NCI-H748 treated with DMSO at 0.1 percent for 48 hours (cell line): ENCODE results near the gene GLI3.

ENCODE experiments used
- DNase-seq: peaks from one replicate; lab custom pipeline; 2025; lab: John Stamatoyannopoulos, UW

GLI3 gene

GRCh38 chr7:42236976-42237810 lies at the start of gene GLI3:
GLI3 (minus strand) TSS chr7:42237209; CDS start chr7:42223253, 13,956 bp downstream.
- no peak for DNase-seq

DNA sequence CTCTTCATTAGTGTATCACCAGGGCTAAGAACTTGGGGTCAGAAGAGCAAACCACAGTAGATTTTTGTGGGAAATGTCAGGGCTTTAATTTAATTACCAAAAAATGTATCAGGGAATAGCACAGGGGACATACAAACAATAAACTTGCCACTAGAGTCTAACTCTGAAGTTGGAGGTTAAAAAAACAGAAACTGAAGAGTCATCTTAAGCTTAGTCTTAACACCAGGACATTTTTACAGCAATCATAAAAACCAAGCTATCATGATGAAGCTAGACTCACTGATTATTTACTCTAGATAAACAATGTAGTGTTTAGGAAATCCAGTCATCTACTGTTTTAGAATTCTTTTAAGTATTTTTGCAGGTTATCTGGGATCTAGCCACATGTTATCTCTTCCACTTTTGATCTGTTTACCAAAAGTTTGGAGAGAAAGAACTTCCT lies 48.4 kb upstream of the GLI3 start:
- DNase-seq: no peak

DNA sequence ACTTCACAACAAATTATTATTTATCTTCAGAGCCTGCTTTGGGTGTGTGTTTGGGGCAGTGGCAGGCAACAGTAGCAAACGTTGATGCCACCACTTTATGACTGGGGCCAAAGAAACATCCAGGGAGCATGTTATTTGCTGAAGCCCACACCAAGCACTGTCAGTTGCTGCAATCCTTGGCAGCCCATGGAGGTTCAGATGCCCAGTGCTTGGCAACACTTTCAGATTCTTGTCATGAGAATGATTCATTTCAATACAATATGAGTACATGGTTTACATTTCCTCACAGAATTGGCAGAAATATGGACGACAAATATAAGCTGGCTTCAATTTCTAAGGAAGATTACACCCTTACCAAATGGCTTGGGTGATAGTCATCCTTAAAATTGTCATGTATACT lies 46.5 kb upstream of the GLI3 start:
- no peak for DNase-seq

DNA sequence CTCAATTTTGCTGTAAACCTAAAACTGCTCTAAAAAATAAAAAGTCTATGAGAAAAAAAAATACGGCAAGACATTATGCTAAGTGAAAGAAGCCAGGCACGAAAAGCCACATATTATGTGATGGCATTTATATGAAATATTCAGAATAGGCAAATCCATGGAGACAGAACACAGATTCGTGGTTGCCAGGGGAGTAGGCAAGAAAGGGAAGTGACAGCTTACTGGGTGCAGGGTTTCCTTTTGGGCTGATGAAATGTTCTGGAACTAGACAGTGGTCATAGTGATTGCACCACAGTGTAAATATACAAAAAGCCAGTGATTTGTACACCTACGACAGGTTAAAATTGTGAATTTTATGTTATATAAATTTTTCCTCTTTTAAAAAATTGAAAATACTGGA lies 41.3 kb upstream of the GLI3 start:
- no peak for DNase-seq

GRCh38 chr7:42274053-42274452 lies 37.0 kb upstream of the GLI3 start:
- no peak for DNase-seq

DNA sequence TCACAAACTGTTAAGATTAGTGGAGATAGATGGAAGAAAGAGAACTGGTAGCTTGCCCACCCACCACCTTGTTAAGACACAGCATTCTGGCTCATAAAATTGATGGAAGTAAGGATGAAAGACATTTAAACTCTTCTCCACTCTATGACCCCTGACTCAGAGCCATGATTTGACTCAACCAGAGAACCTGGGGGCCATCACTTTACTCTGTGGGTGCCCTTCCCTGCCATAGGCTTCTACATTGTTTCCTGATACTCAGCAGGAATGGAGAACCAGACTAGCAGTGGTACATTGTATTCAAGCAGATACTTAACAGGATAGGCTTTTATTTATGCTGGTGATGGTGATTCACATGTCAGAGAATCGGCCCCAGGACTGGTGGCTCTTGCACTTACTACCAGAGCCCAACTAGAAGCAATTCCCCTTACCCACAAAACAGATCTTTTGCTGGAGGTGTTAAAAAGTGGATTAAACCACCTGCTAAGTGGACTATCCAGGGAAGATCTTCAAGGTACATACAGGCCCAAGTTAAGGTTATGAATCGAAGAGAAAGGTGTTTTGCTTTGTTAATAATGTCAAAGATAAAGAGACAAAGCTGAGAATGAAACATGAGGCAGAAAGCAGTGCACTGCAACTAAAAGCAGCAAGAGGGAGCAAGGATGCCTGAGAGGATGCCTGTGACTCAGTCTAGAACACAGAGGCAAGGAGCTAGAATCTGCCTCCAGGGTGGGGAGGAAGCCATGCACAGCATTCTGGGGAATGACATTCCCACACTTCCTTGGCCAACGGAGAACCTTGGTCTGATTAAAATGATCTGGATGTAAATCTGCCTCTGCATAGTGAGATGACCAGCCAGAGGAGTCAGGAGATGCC lies 36.0 kb upstream of the GLI3 start:
- no peak for DNase-seq

GRCh38 chr7:42269161-42269560 lies 32.2 kb upstream of the GLI3 start:
- DNase-seq: no peak

- DNase-seq: no peak
Observed at GRCh38 chr7:42264702-42265101, 27.7 kb upstream of the GLI3 start.

DNA sequence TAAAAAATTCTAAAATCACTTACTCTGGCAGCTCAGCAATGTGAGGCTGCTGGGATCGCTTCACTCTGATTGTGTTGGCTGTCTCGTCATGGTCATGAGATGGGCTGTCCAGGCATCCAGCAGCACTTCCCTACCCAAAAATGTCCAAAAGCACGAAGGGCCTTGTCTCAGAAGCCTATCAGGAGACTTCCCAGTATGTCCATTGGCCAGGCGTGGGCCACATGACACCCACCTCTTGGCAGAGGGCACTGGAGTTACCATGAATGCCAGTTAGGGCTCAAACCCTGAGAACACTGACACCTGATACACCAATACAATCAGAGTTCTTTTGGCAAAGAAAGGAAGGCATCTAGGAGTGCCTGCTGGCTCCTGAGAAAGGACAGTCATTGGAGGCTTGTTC lies 27.0 kb upstream of the GLI3 start:
- DNase-seq: no peak

DNA sequence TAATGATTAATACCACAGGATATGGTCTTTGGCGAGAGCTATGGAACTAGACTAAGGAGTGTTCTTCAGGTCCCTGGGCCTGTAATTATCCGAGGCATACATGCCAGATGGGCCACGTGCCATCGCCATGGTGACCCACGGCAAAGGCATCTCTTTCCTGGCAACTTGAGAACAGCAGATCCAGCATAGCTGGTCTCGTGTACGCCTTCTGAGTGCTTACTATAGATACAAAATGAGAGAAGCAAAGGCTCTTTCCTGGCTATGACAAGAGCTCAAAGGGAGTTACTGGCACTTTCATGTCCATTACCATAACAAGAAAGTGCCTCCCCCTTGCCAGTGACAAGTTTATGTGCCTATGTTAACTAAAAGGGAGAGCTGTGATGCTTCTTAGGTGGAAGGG lies 26.0 kb upstream of the GLI3 start:
- no peak for DNase-seq

DNA sequence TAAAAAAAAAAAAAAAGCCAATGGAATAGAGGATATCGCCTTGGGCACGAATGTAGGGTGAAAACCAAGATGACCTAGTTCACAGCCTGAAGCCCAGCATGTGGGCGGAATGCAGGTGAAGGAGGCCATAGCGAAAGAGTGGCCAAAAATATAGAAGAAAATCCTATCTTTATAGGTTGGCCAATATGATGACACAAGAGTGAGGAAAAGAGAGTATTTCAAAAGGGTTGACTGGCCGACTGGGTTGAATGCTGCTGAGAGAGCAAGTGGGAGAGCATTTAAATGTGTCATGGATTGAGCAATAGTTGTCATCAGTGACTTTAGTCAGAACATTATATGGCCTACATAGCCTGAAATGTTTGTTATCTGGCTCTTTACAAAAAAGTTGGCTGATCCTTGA lies 17.2 kb upstream of the GLI3 start:
- DNase-seq: no peak

- DNase-seq: no peak
Observed at GRCh38 chr7:42253316-42253715, 16.3 kb upstream of the GLI3 start.

GRCh38 chr7:42250411-42250810 lies 13.4 kb upstream of the GLI3 start:
- DNase-seq: no peak

- DNase-seq: no peak
Observed at GRCh38 chr7:42248579-42248978, 11.6 kb upstream of the GLI3 start.

DNA sequence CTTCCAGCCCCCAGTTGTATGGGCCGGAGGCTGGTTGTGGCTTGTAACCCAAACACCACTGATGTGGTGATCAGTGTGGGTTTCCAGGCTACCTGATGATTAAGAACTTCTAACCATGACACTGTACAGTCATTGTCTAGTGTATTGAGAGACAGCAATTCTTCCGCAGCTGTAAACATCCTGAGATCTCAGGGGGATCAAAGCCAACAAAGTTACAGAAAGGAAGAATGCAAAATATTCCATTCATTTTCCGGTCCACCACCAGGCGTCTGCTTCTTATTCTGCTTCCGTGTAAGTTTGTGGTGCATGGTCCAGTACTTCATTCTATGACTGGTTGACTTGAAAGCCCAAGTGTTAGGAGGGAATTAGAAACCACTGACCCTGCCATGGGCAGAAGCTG lies 10.3 kb upstream of the GLI3 start:
- no peak for DNase-seq

GRCh38 chr7:42244828-42245227 lies 7.8 kb upstream of the GLI3 start:
- no peak for DNase-seq

DNA sequence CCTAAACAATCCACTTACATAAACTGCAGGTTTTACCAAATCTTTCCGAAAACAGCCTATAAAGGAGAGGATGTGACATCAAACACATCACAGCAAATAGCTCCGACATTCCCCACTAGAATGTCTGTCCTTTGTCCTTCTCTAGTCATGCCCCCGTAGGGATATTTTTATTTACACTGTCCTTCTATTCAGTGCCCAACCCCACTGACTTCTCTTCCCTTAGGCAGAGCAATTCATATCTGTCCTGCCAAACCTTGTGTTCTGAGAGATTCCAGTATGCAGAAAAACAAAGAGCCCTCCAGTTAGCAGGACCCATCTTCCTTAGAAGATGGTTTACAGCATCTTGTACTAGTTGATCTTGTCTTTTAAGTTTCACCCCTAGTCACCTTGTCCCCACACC lies 5.4 kb upstream of the GLI3 start:
- DNase-seq: no peak

GRCh38 chr7:42241424-42241823 lies 4.4 kb upstream of the GLI3 start:
- DNase-seq: no peak

GRCh38 chr7:42240416-42240815 lies 3.4 kb upstream of the GLI3 start:
- no peak for DNase-seq

DNA sequence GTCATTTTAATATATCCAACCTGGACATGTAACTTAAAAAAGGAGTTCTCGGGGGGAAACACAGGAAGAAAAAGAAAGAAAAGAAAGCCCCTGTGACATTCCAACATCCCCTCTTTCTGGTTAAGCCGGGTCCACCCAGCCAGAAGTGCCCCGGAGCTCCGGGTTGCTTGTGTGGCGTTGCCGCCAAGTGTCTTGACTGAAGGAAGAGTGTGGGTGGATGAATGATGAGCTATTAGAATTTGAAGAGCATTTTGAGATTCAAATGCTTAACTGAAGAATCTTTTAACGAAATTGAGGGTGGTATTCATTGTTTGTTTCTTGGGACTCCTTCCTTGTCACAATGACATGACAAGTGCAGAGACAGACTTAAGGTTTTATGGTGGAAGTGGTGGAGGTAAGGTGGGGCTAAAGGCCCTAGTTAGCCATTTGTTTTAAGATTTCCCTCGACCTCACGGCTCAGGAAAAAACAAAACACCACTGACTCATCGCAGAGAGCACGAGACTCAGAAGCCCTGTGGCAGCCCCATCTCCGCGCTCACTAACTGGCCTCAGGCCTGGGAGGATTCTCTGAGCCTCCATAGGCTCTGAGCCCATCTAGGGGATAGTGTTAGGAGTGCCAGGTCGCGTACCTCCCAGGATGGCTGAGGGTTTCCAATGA lies 1.8 kb upstream of the GLI3 start:
- DNase-seq: no peak

DNA sequence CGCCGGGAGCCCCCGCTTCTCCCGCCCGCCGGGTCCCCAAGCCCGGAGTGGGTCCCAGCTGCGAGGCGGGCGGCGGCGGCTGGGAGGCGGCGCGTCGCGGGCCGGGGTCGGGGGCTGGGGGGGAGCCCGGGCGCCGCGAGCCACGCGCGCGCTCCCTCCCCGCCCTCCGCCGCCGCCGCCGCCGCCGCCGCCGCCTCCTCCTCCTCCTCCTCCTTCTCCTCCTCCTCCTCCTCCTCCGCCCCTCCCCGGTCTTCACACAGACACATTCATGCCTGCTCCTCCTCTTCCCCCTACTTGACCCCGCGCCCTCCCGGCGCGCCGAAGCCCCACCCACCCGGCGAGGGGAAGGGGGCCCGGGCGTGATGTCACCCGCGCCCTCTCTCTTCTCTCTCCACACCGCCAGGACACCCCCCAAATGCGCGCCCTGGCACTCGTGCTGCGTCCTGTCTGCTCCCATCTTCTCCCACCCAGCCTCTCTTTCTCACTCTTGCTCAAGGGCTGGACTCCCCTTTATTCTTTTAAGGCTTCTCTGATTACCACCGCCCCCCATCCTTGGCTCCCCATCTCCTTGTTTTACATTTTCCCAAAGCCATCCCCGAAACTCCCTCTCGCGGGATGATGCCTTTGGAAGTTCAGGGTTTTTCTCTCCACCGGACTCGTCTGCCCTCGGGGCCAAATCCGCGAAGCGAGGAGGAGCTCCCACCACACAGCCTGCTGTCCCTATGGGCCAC lies 967 bp upstream of the GLI3 start:
- no peak for DNase-seq
